HL-60 (cell line): Measurements from ENCODE around the gene RNASE1.

Experiments used
- CTCF ChIP-seq: IDR thresholded peaks from one replicate; pipeline ENCODE4 v1.5.1; 2011; ENCODE audit warnings: low read length, control low read depth, inconsistent platforms; ENCODE audit not compliant: insufficient read depth
- POLR2AphosphoS5 ChIP-seq: IDR thresholded peaks from 2 replicates; pipeline ENCODE4 v1.6.1; 2012; ENCODE audit warnings: low read depth

GRCh38 chr14:20754308-20754707 is 48.3 kb downstream of the RNASE1 start:
- TF ChIP-seq CTCF = no peak
- no peak for TF ChIP-seq POLR2AphosphoS5
